ENCODE measurements around the gene PC. TPM values are rescaled to one million over a fixed set of nuclear protein-coding genes. Genes with fewer than 3 reads are reported as not detected.

The PC gene
- polyA plus RNA-seq, 1 of the 3 experiments (the other 2 are of a cell fraction), result 9.7 TPM

DNA sequence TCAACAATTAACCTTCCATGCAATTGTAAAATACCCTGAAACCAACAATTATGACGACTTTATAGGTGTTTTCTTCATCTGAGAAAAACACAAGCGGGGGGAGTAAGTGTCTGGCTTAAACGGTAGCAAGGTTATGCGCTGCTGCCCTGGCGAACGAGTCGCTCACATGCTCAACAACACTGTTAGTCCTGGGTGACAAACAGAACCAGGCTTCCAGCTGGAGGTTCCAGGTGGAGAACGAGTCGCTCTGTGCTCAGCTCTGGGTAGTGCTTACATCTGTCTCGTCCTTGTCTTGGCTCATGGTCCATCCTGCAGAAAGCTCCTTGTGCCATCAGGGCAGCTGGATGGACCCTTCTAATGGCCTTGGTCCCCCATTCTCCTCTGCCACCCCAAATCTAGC, 48.2 kb downstream of the PC start:
- POLR2A ChIA-PET, result no interaction called here
- Histone ChIP-seq H3K79me2 (ENCODE audit: insufficient read depth) (no peaks in the 10 kb centered on the region), H2AFZ (ENCODE audit: low read depth) (no peak overlapping the region), H3K36me3 (replicated peaks in 1 of 2; ENCODE audit: control insufficient read depth in 1 of 2, insufficient read depth in 2 of 2, low read length in 1 of 2) (no peaks in the 10 kb centered on the region), H4K20me1 (ENCODE audit: insufficient read depth) (no peaks in the 10 kb centered on the region), H3K27ac (ENCODE audit: low read depth in 2 of 2, low read length in 1 of 2) (no peak overlapping the region), H3K27me3 (ENCODE audit: insufficient read depth) (no peaks in the 10 kb centered on the region), H3K4me3 (ENCODE audit: low read depth in 2 of 2, low read length in 1 of 2) (no peak overlapping the region), H3K4me2 (no peak overlapping the region), H3F3A (replicated peaks; ENCODE audit: insufficient read depth) (no peaks in the 10 kb centered on the region), H3K9me2 (no peaks in the 10 kb centered on the region), H3K9ac (no peak overlapping the region), H3K9me3 (no peaks in the 10 kb centered on the region), H3K4me1 (ENCODE audit: control insufficient read depth in 1 of 2, insufficient read depth in 2 of 2, low read depth in 1 of 2, low read length in 1 of 2) (peaks cover 0 to under 1% of the 10 kb centered on the region in 2 experiments; a peak in 1 of 4 replicates)
- TF ChIP-seq RAD21 (IDR thresholded peaks at IDR 0.05; ENCODE audit: low read length) (no peak), NFIC (IDR thresholded peaks at IDR 0.05; ENCODE audit: borderline replicate concordance) (no peak)
- CTCF ChIA-PET, result no interaction called here
- 85% methylated on average over 8 of the region's 10 CpGs for WGBS (ENCODE audit: low lambda C conversion rate)
- DNase-seq, result no peak

GRCh38 chr11:66909181-66909580, 49.0 kb downstream of the PC start:
- no peaks in the 10 kb centered on the region for H3K4me1 ChIP-seq (ENCODE audit: control insufficient read depth in 1 of 2, insufficient read depth in 2 of 2, low read depth in 1 of 2, low read length in 1 of 2)
- ChIA-PET CTCF (interaction anchor here (1.0 kb wide), 1 partner anchor 67 kb away, joined by 3 read pairs; no protein-coding TSS in a partner anchor), POLR2A (no interaction called here)
- no peak overlapping the region for H3K4me2 ChIP-seq
- H3K27me3 ChIP-seq (ENCODE audit: insufficient read depth), result no peaks in the 10 kb centered on the region
- DNase-seq, result no peak
- H4K20me1 ChIP-seq (ENCODE audit: insufficient read depth), result no peaks in the 10 kb centered on the region
- no peak overlapping the region for H3K27ac ChIP-seq (ENCODE audit: low read depth in 2 of 2, low read length in 1 of 2)
- whole genome bisulfite sequencing (ENCODE audit: low lambda C conversion rate), result 91% methylated on average over 8 of the region's 8 CpGs
- H3F3A ChIP-seq (replicated peaks; ENCODE audit: insufficient read depth), result no peaks in the 10 kb centered on the region
- H3K79me2 ChIP-seq (ENCODE audit: insufficient read depth), result no peaks in the 10 kb centered on the region
- no peaks in the 10 kb centered on the region for H3K9me3 ChIP-seq
- H2AFZ ChIP-seq (ENCODE audit: low read depth), result no peak overlapping the region
- H3K4me3 ChIP-seq (ENCODE audit: low read depth in 2 of 2, low read length in 1 of 2), result no peak overlapping the region
- H3K9me2 ChIP-seq, result no peaks in the 10 kb centered on the region
- TF ChIP-seq, protein P1, sequence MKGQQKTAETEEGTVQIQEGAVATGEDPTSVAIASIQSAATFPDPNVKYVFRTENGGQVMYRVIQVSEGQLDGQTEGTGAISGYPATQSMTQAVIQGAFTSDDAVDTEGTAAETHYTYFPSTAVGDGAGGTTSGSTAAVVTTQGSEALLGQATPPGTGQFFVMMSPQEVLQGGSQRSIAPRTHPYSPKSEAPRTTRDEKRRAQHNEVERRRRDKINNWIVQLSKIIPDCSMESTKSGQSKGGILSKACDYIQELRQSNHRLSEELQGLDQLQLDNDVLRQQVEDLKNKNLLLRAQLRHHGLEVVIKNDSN (IDR thresholded peaks at IDR 0.05; ENCODE audit: borderline replicate concordance, low read depth), result no peak
- TF ChIP-seq CTCF (IDR thresholded peaks at IDR 0.05) (no peak), EP300 (IDR thresholded peaks at IDR 0.05; ENCODE audit: borderline replicate concordance in 1 of 2, low read depth in 1 of 2, low read length in 1 of 2) (no peak)
- no peaks in the 10 kb centered on the region for H3K36me3 ChIP-seq (replicated peaks in 1 of 2; ENCODE audit: control insufficient read depth in 1 of 2, insufficient read depth in 2 of 2, low read length in 1 of 2)
- no peak overlapping the region for H3K9ac ChIP-seq

- Histone ChIP-seq H3K79me2 (ENCODE audit: insufficient read depth) (no peaks in the 10 kb centered on the region), H2AFZ (ENCODE audit: low read depth) (no peak overlapping the region), H3K4me3 (ENCODE audit: low read depth in 2 of 2, low read length in 1 of 2) (no peak overlapping the region), H3K36me3 (replicated peaks in 1 of 2; ENCODE audit: control insufficient read depth in 1 of 2, insufficient read depth in 2 of 2, low read length in 1 of 2) (no peaks in the 10 kb centered on the region), H4K20me1 (ENCODE audit: insufficient read depth) (no peaks in the 10 kb centered on the region), H3K27me3 (ENCODE audit: insufficient read depth) (no peaks in the 10 kb centered on the region), H3K9ac (no peak overlapping the region), H3K4me2 (no peak overlapping the region), H3F3A (replicated peaks; ENCODE audit: insufficient read depth) (no peaks in the 10 kb centered on the region), H3K9me3 (no peaks in the 10 kb centered on the region), H3K4me1 (ENCODE audit: control insufficient read depth in 1 of 2, insufficient read depth in 2 of 2, low read depth in 1 of 2, low read length in 1 of 2) (no peaks in the 10 kb centered on the region), H3K9me2 (no peaks in the 10 kb centered on the region), H3K27ac (ENCODE audit: low read depth in 2 of 2, low read length in 1 of 2) (no peak overlapping the region)
- ChIA-PET POLR2A (no interaction called here), CTCF (interaction anchor here (0.7 to 1.4 kb wide), 2 partner anchors 67 to 68 kb away, joined by 3 to 4 read pairs; partner anchors contain the start of gene C11orf86)
- DNase-seq, result no peak
- 90% methylated on average over 9 of the region's 9 CpGs for WGBS (ENCODE audit: low lambda C conversion rate)
- TF ChIP-seq EZH2phosphoT487 (IDR thresholded peaks at IDR 0.05; ENCODE audit: borderline replicate concordance, low read depth), result no peak
- TF ChIP-seq IRF3 (IDR thresholded peaks at IDR 0.05; ENCODE audit: low read depth, low read length), result no peak
- no peak for TF ChIP-seq SIN3A (IDR thresholded peaks at IDR 0.05; ENCODE audit: borderline replicate concordance, low read depth, low read length)
- no peak for TF ChIP-seq RCOR1 (IDR thresholded peaks at IDR 0.05; ENCODE audit: low read length)
- no peak for TF ChIP-seq RAD21 (IDR thresholded peaks at IDR 0.05; ENCODE audit: low read length)
- TF ChIP-seq POLR2AphosphoS5 (IDR thresholded peaks at IDR 0.05; ENCODE audit: low read depth, low read length), result no peak
- TF ChIP-seq, protein P2, sequence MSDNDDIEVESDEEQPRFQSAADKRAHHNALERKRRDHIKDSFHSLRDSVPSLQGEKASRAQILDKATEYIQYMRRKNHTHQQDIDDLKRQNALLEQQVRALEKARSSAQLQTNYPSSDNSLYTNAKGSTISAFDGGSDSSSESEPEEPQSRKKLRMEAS (IDR thresholded peaks at IDR 0.05; ENCODE audit: low read depth), result no peak
- no peak for TF ChIP-seq RXRA (IDR thresholded peaks at IDR 0.05; ENCODE audit: borderline replicate concordance, low read depth)
- no peak for TF ChIP-seq GATA2 (CRISPR knock-in tag; IDR thresholded peaks at IDR 0.05)
- TF ChIP-seq CHD2 (IDR thresholded peaks at IDR 0.05; ENCODE audit: low read length, partially characterized antibody), result no peak
- TF ChIP-seq NFIC (IDR thresholded peaks at IDR 0.05; ENCODE audit: borderline replicate concordance), result no peak
- TF ChIP-seq SMC3 (IDR thresholded peaks at IDR 0.05; ENCODE audit: low read depth, low read length), result no peak
These were observed 50.2 kb downstream of the PC start for GRCh38 chr11:66907751-66908630.

All from SK-N-SH (cell line).